ENCODE results near the gene LIG3.

Gene LIG3

DNA sequence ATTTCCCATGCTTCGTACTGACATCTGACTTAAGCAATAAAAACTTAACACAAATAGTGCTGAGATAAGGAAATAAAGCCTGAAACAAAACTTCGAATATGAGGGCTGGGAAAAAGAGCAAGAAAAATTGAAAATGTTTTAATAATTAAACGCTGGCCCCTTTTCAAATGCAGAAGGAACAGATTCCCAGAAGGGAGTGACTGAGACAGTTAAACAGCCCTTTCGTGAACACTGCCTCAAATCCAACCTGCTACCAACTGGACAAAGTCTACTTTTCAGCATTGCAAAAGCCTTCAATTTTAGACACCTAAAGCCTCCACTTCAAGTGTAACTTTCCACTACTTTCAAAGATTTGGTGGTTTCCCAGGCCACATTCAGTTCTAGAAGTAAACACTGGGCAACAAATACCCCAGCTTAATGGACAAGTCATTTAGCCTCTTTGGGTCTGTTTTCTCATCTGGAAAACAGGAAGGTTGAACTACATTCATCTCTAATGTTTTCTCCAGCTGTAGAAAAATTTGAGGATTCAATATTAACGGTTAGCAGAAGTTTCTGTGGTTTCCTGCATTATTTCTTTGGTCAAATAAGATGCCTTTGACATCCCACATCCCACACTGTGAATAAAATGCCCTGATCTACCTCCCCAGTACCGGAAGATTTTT lies 71.4 kb downstream of the LIG3 start:
- H3K36me3 ChIP-seq (ENCODE audit: low read depth): no peaks in the 10 kb centered on the region
- DNase-seq (ENCODE audit: low spot score): no peak
- H3K4me3 ChIP-seq (ENCODE audit: severe bottlenecking): no peak overlapping the region
- no peak overlapping the region for H3K27ac ChIP-seq (ENCODE audit: poor library complexity, severe bottlenecking)
- no peaks in the 10 kb centered on the region for H3K27me3 ChIP-seq (ENCODE audit: insufficient read depth, poor library complexity, severe bottlenecking)
- H3K9me3 ChIP-seq (ENCODE audit: severe bottlenecking): no peaks in the 10 kb centered on the region
- TF ChIP-seq, protein P1, sequence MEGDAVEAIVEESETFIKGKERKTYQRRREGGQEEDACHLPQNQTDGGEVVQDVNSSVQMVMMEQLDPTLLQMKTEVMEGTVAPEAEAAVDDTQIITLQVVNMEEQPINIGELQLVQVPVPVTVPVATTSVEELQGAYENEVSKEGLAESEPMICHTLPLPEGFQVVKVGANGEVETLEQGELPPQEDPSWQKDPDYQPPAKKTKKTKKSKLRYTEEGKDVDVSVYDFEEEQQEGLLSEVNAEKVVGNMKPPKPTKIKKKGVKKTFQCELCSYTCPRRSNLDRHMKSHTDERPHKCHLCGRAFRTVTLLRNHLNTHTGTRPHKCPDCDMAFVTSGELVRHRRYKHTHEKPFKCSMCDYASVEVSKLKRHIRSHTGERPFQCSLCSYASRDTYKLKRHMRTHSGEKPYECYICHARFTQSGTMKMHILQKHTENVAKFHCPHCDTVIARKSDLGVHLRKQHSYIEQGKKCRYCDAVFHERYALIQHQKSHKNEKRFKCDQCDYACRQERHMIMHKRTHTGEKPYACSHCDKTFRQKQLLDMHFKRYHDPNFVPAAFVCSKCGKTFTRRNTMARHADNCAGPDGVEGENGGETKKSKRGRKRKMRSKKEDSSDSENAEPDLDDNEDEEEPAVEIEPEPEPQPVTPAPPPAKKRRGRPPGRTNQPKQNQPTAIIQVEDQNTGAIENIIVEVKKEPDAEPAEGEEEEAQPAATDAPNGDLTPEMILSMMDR (IDR thresholded peaks at IDR 0.05; ENCODE audit: poor library complexity, severe bottlenecking): no peak
- no peak for ATAC-seq (ENCODE audit: low read depth)
- H3K4me1 ChIP-seq (ENCODE audit: insufficient read depth, poor library complexity, severe bottlenecking): peaks cover 3% of the 10 kb centered on the region

DNA sequence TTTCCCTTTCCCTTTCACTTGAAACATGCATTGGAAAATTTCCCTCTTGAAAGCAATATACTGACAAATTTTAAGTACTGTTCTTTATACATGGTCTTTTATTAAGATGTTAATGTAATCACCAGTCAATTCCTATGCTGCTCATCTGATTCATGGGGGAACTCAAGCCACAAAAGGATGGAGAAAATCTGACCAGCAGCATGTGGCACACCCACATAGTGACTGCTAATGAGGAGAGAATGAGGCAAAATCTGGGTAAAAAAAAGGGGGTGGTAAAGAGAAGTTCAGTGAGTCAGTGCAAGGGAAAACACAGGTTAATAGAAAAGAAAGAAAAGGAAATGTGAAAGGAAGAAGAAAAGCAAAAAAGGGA lies 71.9 kb downstream of the LIG3 start:
- no peak for DNase-seq (ENCODE audit: low spot score)
- TF ChIP-seq, protein P1 (IDR thresholded peaks at IDR 0.05; ENCODE audit: poor library complexity, severe bottlenecking): no peak

DNA sequence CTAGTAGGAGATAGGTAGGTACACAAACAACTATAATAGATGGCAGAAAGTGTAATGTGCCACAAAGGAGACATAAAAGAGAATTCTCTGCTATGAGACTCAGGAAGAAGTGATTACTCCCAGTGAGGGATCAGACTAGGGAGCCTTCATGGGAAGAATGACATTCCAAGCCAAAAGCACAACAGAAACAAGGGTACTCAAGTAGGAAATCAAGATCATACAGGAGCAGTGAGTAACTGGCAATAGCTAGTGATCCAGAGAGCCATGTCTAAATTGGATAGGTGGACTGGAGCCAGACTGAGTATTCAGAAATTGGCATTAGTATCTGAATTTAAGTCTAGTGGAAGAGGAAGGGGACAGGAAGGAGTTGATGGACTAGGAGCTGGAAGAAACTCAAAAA lies 72.5 kb downstream of the LIG3 start:
- TF ChIP-seq, protein P1 (IDR thresholded peaks at IDR 0.05; ENCODE audit: poor library complexity, severe bottlenecking): no peak
- peaks cover 6% of the 10 kb centered on the region for H3K4me1 ChIP-seq (ENCODE audit: insufficient read depth, poor library complexity, severe bottlenecking)
- ATAC-seq (ENCODE audit: low read depth) (no peak), DNase-seq (ENCODE audit: low spot score) (no peak)
- H3K36me3 ChIP-seq (ENCODE audit: low read depth): no peaks in the 10 kb centered on the region
- no peaks in the 10 kb centered on the region for H3K9me3 ChIP-seq (ENCODE audit: severe bottlenecking)
- no peak overlapping the region for H3K4me3 ChIP-seq (ENCODE audit: severe bottlenecking)
- H3K27ac ChIP-seq (ENCODE audit: poor library complexity, severe bottlenecking): no peak overlapping the region
- H3K27me3 ChIP-seq (ENCODE audit: insufficient read depth, poor library complexity, severe bottlenecking): no peaks in the 10 kb centered on the region

More for the DNA sequence above, 71.9 kb downstream of the LIG3 start:
- no peak for ATAC-seq (ENCODE audit: low read depth)
- no peaks in the 10 kb centered on the region for H3K36me3 ChIP-seq (ENCODE audit: low read depth)
- H3K27ac ChIP-seq (ENCODE audit: poor library complexity, severe bottlenecking): no peak overlapping the region
- no peaks in the 10 kb centered on the region for H3K27me3 ChIP-seq (ENCODE audit: insufficient read depth, poor library complexity, severe bottlenecking)
- H3K4me3 ChIP-seq (ENCODE audit: severe bottlenecking): no peak overlapping the region
- H3K9me3 ChIP-seq (ENCODE audit: severe bottlenecking): no peaks in the 10 kb centered on the region
- peaks cover 1% of the 10 kb centered on the region for H3K4me1 ChIP-seq (ENCODE audit: insufficient read depth, poor library complexity, severe bottlenecking)

DNA sequence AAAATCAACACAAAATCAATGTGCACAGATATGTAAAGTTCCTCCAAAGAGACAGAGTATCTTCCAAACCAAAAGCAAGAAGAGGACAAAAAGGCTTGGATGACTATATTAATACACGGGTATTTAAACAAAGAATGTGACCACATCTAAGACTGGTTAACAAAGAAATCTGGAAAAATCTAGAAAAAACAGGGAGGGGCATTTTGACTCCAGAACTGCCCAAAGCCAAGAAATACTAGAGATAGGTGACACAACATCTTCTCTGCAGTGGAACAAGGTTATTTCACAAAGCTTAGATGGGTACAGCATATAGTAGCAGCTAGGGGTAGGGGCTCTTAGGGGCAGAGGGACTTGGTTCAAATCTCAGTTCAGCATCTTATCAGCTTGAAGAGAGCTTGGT lies 72.9 kb downstream of the LIG3 start:
- ATAC-seq (ENCODE audit: low read depth) (no peak), DNase-seq (ENCODE audit: low spot score) (no peak)
- H3K36me3 ChIP-seq (ENCODE audit: low read depth): no peaks in the 10 kb centered on the region
- TF ChIP-seq, protein P1 (IDR thresholded peaks at IDR 0.05; ENCODE audit: poor library complexity, severe bottlenecking): no peak
- peaks cover 10% of the 10 kb centered on the region for H3K4me1 ChIP-seq (ENCODE audit: insufficient read depth, poor library complexity, severe bottlenecking)
- no peak overlapping the region for H3K4me3 ChIP-seq (ENCODE audit: severe bottlenecking)
- no peaks in the 10 kb centered on the region for H3K27me3 ChIP-seq (ENCODE audit: insufficient read depth, poor library complexity, severe bottlenecking)
- no peak overlapping the region for H3K27ac ChIP-seq (ENCODE audit: poor library complexity, severe bottlenecking)
- H3K9me3 ChIP-seq (ENCODE audit: severe bottlenecking): no peaks in the 10 kb centered on the region

DNA sequence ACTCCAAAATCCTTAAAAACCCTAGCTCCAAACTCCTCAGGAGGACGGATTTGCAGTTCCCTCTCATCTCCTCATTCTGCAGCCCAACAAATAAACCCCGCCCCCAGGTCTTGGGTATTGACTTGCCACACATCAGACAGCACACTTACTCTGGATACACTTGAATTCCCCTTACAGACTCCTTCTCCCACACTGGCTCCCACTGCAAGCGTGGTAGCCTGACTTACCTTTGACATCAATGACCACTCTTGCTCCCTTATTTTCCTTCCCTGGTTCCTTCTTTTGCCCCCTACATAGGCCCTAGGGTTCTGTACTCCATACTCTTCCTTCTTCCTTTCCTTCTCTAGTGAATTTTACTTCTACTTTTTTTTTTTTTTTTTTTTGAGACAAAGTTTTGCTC lies 75.7 kb downstream of the LIG3 start:
- TF ChIP-seq, protein P1 (IDR thresholded peaks at IDR 0.05; ENCODE audit: poor library complexity, severe bottlenecking): no peak
- H3K27me3 ChIP-seq (ENCODE audit: insufficient read depth, poor library complexity, severe bottlenecking): no peaks in the 10 kb centered on the region
- no peaks in the 10 kb centered on the region for H3K9me3 ChIP-seq (ENCODE audit: severe bottlenecking)
- H3K36me3 ChIP-seq (ENCODE audit: low read depth): peaks cover 2% of the 10 kb centered on the region; the same call in 1 of the 2 replicates
- no peak overlapping the region for H3K27ac ChIP-seq (ENCODE audit: poor library complexity, severe bottlenecking)
- ATAC-seq (ENCODE audit: low read depth) (no peak), DNase-seq (ENCODE audit: low spot score) (no peak)
- H3K4me3 ChIP-seq (ENCODE audit: severe bottlenecking): no peak overlapping the region
- peaks cover 12% of the 10 kb centered on the region for H3K4me1 ChIP-seq (ENCODE audit: insufficient read depth, poor library complexity, severe bottlenecking)
